Testis (tissue), 2 donors: Measurements from ENCODE around the gene SRPX.

Experiments
- CTCF ChIP-seq, 3 experiments: fragments of 450-650 bp in 2 of 3; fragments of 200-600 bp in 1 of 3; sonication (generic) in 1 of 3; IDR thresholded peaks; one replicate each; pipeline ENCODE4 v1.5.1; 2016 to 2019; ENCODE audit warnings: antibody characterized with exemption in 3 of 3, mild to moderate bottlenecking in 2 of 3, moderate library complexity in 1 of 3
- POLR2A ChIP-seq: fragments of 450-650 bp; IDR thresholded peaks from one replicate; pipeline ENCODE4 v1.6.1; 2017; ENCODE audit warnings: antibody characterized with exemption, mild to moderate bottlenecking, moderate library complexity

- TF ChIP-seq CTCF (IDR thresholded peaks at IDR 0.05) (no peak), POLR2A (no peak)
Measured at GRCh38 chrX:38149016-38149415, 71.7 kb downstream of the SRPX start.
